ENCODE measurements around the gene ATCAY.

- no peak for TF ChIP-seq CTCF (IDR thresholded peaks at IDR 0.05)
- TF ChIP-seq POLR2A (IDR thresholded peaks at IDR 0.05) = no peak
These were observed 43.2 kb upstream of the ATCAY start for GRCh38 chr19:3837332-3837731.
